ENCODE data around the gene ATOH8.

ATOH8 gene

GRCh38 chr2:85722519-85722918 lies 31.3 kb upstream of the ATOH8 start:
- Histone ChIP-seq H3K27ac (ENCODE audit: low read length, poor library complexity, severe bottlenecking) (no peak overlapping the region), H3K4me2 (ENCODE audit: low read length, poor library complexity, severe bottlenecking) (no peak overlapping the region), H4K91ac (ENCODE audit: low read length) (no peak overlapping the region), H2BK12ac (ENCODE audit: low read length in 2 of 2) (no peak overlapping the region), H3K4me3 (ENCODE audit: insufficient read depth in 1 of 2, low read depth in 1 of 2, low read length in 2 of 2) (no peak overlapping the region), H3K14ac (ENCODE audit: low read length in 2 of 2) (no peak overlapping the region), H3K79me1 (replicated peaks; ENCODE audit: low read length, poor library complexity, severe bottlenecking) (no peaks in the 10 kb centered on the region), H3K18ac (ENCODE audit: low read depth in 1 of 2, low read length in 2 of 2) (no peak overlapping the region), H2BK120ac (ENCODE audit: low read depth, low read length) (no peak overlapping the region), H2BK15ac (ENCODE audit: low read depth, poor library complexity, severe bottlenecking) (no peak overlapping the region), H3K9ac (ENCODE audit: low read length) (no peak overlapping the region), H3K27me3 (ENCODE audit: control insufficient read depth in 1 of 2, insufficient read depth in 1 of 2, low read length in 2 of 2) (peaks cover 13 to 25% of the 10 kb centered on the region in 2 experiments), H4K8ac (ENCODE audit: low read length) (no peak overlapping the region), H3K36me3 (ENCODE audit: control insufficient read depth in 1 of 2, insufficient read depth in 2 of 2, low read depth in 1 of 2, low read length in 2 of 2) (no peaks in the 10 kb centered on the region), H2AK5ac (ENCODE audit: low read length, severe bottlenecking) (no peak overlapping the region), H3K9me3 (ENCODE audit: control insufficient read depth, low read length) (peaks cover 6% of the 10 kb centered on the region), H3K23ac (ENCODE audit: low read length in 2 of 2) (no peak overlapping the region), H3K4me1 (ENCODE audit: control insufficient read depth, insufficient read depth, low read depth, low read length) (no peaks in the 10 kb centered on the region), H2AFZ (ENCODE audit: low read depth, low read length) (no peak overlapping the region), H2BK5ac (ENCODE audit: low read depth, low read length, poor library complexity, severe bottlenecking) (no peak overlapping the region), H3K4ac (ENCODE audit: low read depth in 1 of 2, low read length in 2 of 2) (no peak overlapping the region)
- no peak for DNase-seq
- 91% methylated on average over 6 of the region's 6 CpGs for WGBS

DNA sequence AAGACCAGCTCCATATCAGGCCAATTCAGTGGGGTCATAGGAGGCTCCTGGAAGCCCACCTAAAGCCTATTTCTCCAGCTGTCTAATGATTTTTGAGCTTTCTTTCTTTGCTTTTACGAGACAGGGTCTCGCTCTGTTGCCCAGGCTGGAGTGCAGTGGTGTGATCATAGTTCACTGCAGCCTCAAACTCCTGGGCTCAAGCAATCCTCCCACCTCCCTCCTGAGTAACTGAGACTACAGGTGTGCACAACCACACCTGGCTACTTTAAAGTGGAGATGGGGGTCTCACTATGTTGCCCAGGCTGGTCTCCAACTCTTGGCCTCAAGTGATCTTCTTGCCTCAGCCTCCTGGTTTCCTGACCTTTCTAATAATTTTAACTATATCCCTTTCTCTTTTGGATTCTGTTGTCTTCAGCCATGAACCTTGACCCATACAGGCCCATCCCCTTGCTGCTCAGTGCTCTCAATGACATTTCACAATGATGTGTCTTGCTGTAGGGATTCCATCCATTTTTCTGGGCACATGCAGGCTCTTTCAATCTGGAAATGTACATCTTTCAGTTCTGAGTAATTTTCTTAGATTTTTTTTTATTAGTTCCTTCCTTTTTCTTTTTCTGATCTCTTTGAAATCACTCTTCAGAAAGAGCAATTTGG lies 30.0 kb upstream of the ATOH8 start:
- H3K9ac ChIP-seq (ENCODE audit: low read length) = no peak overlapping the region
- H3K36me3 ChIP-seq (ENCODE audit: control insufficient read depth in 1 of 2, insufficient read depth in 2 of 2, low read depth in 1 of 2, low read length in 2 of 2) = no peaks in the 10 kb centered on the region
- H3K4me3 ChIP-seq (ENCODE audit: insufficient read depth in 1 of 2, low read depth in 1 of 2, low read length in 2 of 2) = no peak overlapping the region
- no peak overlapping the region for H2BK12ac ChIP-seq (ENCODE audit: low read length in 2 of 2)
- no peak overlapping the region for H3K14ac ChIP-seq (ENCODE audit: low read length in 2 of 2)
- no peak overlapping the region for H2BK15ac ChIP-seq (ENCODE audit: low read depth, poor library complexity, severe bottlenecking)
- H3K4me2 ChIP-seq (ENCODE audit: low read length, poor library complexity, severe bottlenecking) = no peak overlapping the region
- no peak overlapping the region for H4K91ac ChIP-seq (ENCODE audit: low read length)
- no peak overlapping the region for H2AFZ ChIP-seq (ENCODE audit: low read depth, low read length)
- H3K4me1 ChIP-seq (ENCODE audit: control insufficient read depth, insufficient read depth, low read depth, low read length) = no peaks in the 10 kb centered on the region
- no peak overlapping the region for H3K23ac ChIP-seq (ENCODE audit: low read length in 2 of 2)
- no peak overlapping the region for H4K8ac ChIP-seq (ENCODE audit: low read length)
- H3K4ac ChIP-seq (ENCODE audit: low read depth in 1 of 2, low read length in 2 of 2) = no peak overlapping the region
- no peak overlapping the region for H2AK5ac ChIP-seq (ENCODE audit: low read length, severe bottlenecking)
- no peak overlapping the region for H2BK5ac ChIP-seq (ENCODE audit: low read depth, low read length, poor library complexity, severe bottlenecking)
- no peaks in the 10 kb centered on the region for H3K79me1 ChIP-seq (replicated peaks; ENCODE audit: low read length, poor library complexity, severe bottlenecking)
- H2BK120ac ChIP-seq (ENCODE audit: low read depth, low read length) = no peak overlapping the region
- 93% methylated on average over 2 of the region's 2 CpGs for WGBS
- peaks cover 12 to 31% of the 10 kb centered on the region in 2 experiments for H3K27me3 ChIP-seq (ENCODE audit: control insufficient read depth in 1 of 2, insufficient read depth in 1 of 2, low read length in 2 of 2)
- no peak overlapping the region for H3K18ac ChIP-seq (ENCODE audit: low read depth in 1 of 2, low read length in 2 of 2)
- no peak overlapping the region for H3K27ac ChIP-seq (ENCODE audit: low read length, poor library complexity, severe bottlenecking)
- peaks cover 6% of the 10 kb centered on the region for H3K9me3 ChIP-seq (ENCODE audit: control insufficient read depth, low read length)
- DNase-seq = no peak

DNA sequence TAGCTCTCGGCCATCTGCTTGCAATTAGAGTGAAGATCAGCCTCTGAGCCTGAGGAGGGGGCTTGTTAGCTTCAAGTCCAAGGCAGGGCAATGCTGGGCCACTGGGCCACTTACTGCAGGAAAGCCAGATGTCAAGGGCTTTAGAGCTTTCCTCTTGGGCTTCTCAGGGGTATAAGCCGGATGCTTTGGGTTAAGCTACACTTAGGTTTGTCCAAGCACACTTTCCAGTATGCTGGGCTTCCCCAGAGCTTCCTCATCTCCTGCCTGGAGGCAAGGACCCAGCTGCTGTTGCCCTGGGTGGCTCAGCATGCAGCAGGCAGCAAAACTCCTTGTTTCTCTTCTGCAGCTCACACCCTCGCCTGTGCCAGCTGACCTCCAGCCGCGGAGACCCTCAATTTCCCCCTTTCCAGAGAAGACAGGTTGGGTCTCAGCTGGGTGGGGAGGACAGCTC lies 29.0 kb upstream of the ATOH8 start:
- H3K36me3 ChIP-seq (ENCODE audit: control insufficient read depth in 1 of 2, insufficient read depth in 2 of 2, low read depth in 1 of 2, low read length in 2 of 2) = no peaks in the 10 kb centered on the region

DNA sequence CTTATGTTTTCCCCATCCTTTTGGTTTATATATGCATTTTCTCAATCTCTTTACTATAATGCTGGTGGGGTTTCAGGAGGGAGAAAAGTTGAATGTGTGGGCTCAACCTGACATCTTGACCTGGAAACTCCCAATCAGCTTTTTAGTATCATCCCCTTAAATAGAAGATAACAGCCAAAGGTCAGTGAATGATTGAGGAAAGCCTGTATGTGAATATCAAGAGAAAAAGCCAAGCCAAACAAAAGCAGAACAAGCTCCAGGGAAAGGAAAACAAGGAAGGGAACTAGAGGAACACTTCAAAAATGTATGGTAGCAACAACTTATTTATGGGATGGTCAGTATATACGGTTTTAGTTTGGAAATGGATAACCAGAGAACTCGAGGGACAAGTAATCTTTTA lies 28.3 kb upstream of the ATOH8 start:
- Histone ChIP-seq H3K9me3 (ENCODE audit: control insufficient read depth, low read length) (peaks cover 4% of the 10 kb centered on the region), H2BK5ac (ENCODE audit: low read depth, low read length, poor library complexity, severe bottlenecking) (no peak overlapping the region), H3K4me1 (ENCODE audit: control insufficient read depth, insufficient read depth, low read depth, low read length) (no peaks in the 10 kb centered on the region), H3K36me3 (ENCODE audit: control insufficient read depth in 1 of 2, insufficient read depth in 2 of 2, low read depth in 1 of 2, low read length in 2 of 2) (no peaks in the 10 kb centered on the region), H3K4ac (ENCODE audit: low read depth in 1 of 2, low read length in 2 of 2) (no peak overlapping the region), H3K27ac (ENCODE audit: low read length, poor library complexity, severe bottlenecking) (no peak overlapping the region), H4K91ac (ENCODE audit: low read length) (no peak overlapping the region), H2BK12ac (ENCODE audit: low read length in 2 of 2) (no peak overlapping the region), H3K18ac (ENCODE audit: low read depth in 1 of 2, low read length in 2 of 2) (no peak overlapping the region), H3K27me3 (ENCODE audit: control insufficient read depth in 1 of 2, insufficient read depth in 1 of 2, low read length in 2 of 2) (peaks cover 4 to 17% of the 10 kb centered on the region in 2 experiments), H3K79me1 (replicated peaks; ENCODE audit: low read length, poor library complexity, severe bottlenecking) (no peaks in the 10 kb centered on the region), H3K23ac (ENCODE audit: low read length in 2 of 2) (no peak overlapping the region), H3K9ac (ENCODE audit: low read length) (no peak overlapping the region), H3K4me2 (ENCODE audit: low read length, poor library complexity, severe bottlenecking) (no peak overlapping the region), H2AFZ (ENCODE audit: low read depth, low read length) (no peak overlapping the region), H3K14ac (ENCODE audit: low read length in 2 of 2) (no peak overlapping the region), H2AK5ac (ENCODE audit: low read length, severe bottlenecking) (no peak overlapping the region), H4K8ac (ENCODE audit: low read length) (no peak overlapping the region), H3K4me3 (ENCODE audit: insufficient read depth in 1 of 2, low read depth in 1 of 2, low read length in 2 of 2) (no peak overlapping the region), H2BK120ac (ENCODE audit: low read depth, low read length) (no peak overlapping the region), H2BK15ac (ENCODE audit: low read depth, poor library complexity, severe bottlenecking) (no peak overlapping the region)
- no CpG with 5 or more reads among the region's 2 CpGs for WGBS
- DNase-seq = no peak

More for the DNA sequence above, 29.0 kb upstream of the ATOH8 start:
- Histone ChIP-seq H2BK5ac (ENCODE audit: low read depth, low read length, poor library complexity, severe bottlenecking) (no peak overlapping the region), H3K27me3 (ENCODE audit: control insufficient read depth in 1 of 2, insufficient read depth in 1 of 2, low read length in 2 of 2) (peaks cover 4 to 22% of the 10 kb centered on the region in 2 experiments), H3K9ac (ENCODE audit: low read length) (no peak overlapping the region), H3K4me1 (ENCODE audit: control insufficient read depth, insufficient read depth, low read depth, low read length) (no peaks in the 10 kb centered on the region), H3K9me3 (ENCODE audit: control insufficient read depth, low read length) (peaks cover 6% of the 10 kb centered on the region), H2BK120ac (ENCODE audit: low read depth, low read length) (no peak overlapping the region), H2AK5ac (ENCODE audit: low read length, severe bottlenecking) (no peak overlapping the region), H4K91ac (ENCODE audit: low read length) (no peak overlapping the region), H3K23ac (ENCODE audit: low read length in 2 of 2) (no peak overlapping the region), H3K18ac (ENCODE audit: low read depth in 1 of 2, low read length in 2 of 2) (no peak overlapping the region), H2BK12ac (ENCODE audit: low read length in 2 of 2) (no peak overlapping the region), H2AFZ (ENCODE audit: low read depth, low read length) (no peak overlapping the region), H3K4ac (ENCODE audit: low read depth in 1 of 2, low read length in 2 of 2) (no peak overlapping the region), H3K4me3 (ENCODE audit: insufficient read depth in 1 of 2, low read depth in 1 of 2, low read length in 2 of 2) (no peak overlapping the region), H3K27ac (ENCODE audit: low read length, poor library complexity, severe bottlenecking) (no peak overlapping the region), H2BK15ac (ENCODE audit: low read depth, poor library complexity, severe bottlenecking) (no peak overlapping the region), H3K79me1 (replicated peaks; ENCODE audit: low read length, poor library complexity, severe bottlenecking) (no peaks in the 10 kb centered on the region), H4K8ac (ENCODE audit: low read length) (no peak overlapping the region), H3K4me2 (ENCODE audit: low read length, poor library complexity, severe bottlenecking) (no peak overlapping the region), H3K14ac (ENCODE audit: low read length in 2 of 2) (peak overlapping the region in 1 of 2 experiments; percentile 29)
- no peak for DNase-seq
- WGBS = 84% methylated on average over 5 of the region's 5 CpGs

Measured in mesenchymal stem cell (in vitro differentiated cells and primary cell).